H9 (cell line): ENCODE measurements around the gene GRHL3. TPM values are rescaled to one million over a fixed set of nuclear protein-coding genes. Genes with fewer than 3 reads are reported as not detected.

Source experiments
- DNase-seq: peaks from one replicate; pipeline ENCODE4 v3.0.0-alpha.2; 2017
- H2AFZ ChIP-seq: one replicate; pipeline ENCODE4 v1.6.1; 2013; ENCODE audit warnings: mild to moderate bottlenecking, low read length, control low read depth, moderate library complexity
- H2AK5ac ChIP-seq: 2 replicates; pipeline ENCODE4 v1.6.1; 2013; ENCODE audit warnings: low read length, control low read depth, mixed read lengths; ENCODE audit not compliant: insufficient read length
- H2BK120ac ChIP-seq: one replicate; pipeline ENCODE4 v1.6.1; 2013; ENCODE audit warnings: low read depth, mild to moderate bottlenecking, low read length, control low read depth, inconsistent platforms; ENCODE audit not compliant: poor library complexity, severe bottlenecking
- H2BK12ac ChIP-seq: 2 replicates; pipeline ENCODE4 v1.6.1; 2013; ENCODE audit warnings: low read length, control low read depth, mixed read lengths, low read depth; ENCODE audit not compliant: insufficient read length
- H2BK15ac ChIP-seq: 2 replicates; pipeline ENCODE4 v1.6.1; 2013; ENCODE audit warnings: low read depth, low read length, control low read depth
- H2BK20ac ChIP-seq: one replicate; pipeline ENCODE4 v1.6.1; 2013; ENCODE audit warnings: low read depth, mild to moderate bottlenecking, low read length, control low read depth, inconsistent platforms; ENCODE audit not compliant: poor library complexity, severe bottlenecking
- H2BK5ac ChIP-seq: 2 replicates; pipeline ENCODE4 v1.6.1; 2013; ENCODE audit warnings: low read length, control low read depth, mixed read lengths; ENCODE audit not compliant: insufficient read length
- H3K14ac ChIP-seq: 2 replicates; pipeline ENCODE4 v1.6.1; 2013; ENCODE audit warnings: low read length, control low read depth; ENCODE audit not compliant: insufficient read depth
- H3K18ac ChIP-seq: 2 replicates; pipeline ENCODE4 v1.6.1; 2013; ENCODE audit warnings: low read depth, mild to moderate bottlenecking, mixed read lengths, low read length, control low read depth; ENCODE audit not compliant: insufficient read length
- H3K23ac ChIP-seq: 2 replicates; pipeline ENCODE4 v1.6.1; 2013; ENCODE audit warnings: low read length, control low read depth, mixed read lengths, low read depth; ENCODE audit not compliant: insufficient read length
- H3K23me2 ChIP-seq: 2 replicates; pipeline ENCODE4 v1.6.1; 2013; ENCODE audit warnings: low read depth, mild to moderate bottlenecking, mixed read lengths, low read length, control low read depth; ENCODE audit not compliant: insufficient read length, poor library complexity, severe bottlenecking
- H3K27ac ChIP-seq: 2 replicates; pipeline ENCODE4 v1.5.1; 2013; ENCODE audit warnings: low read length, control low read depth, mixed read lengths, low read depth; ENCODE audit not compliant: insufficient read length
- H3K27me3 ChIP-seq: 2 replicates; pipeline ENCODE4 v1.6.1; 2013; ENCODE audit warnings: low read length, control low read depth, inconsistent platforms; ENCODE audit not compliant: insufficient read depth
- H3K4ac ChIP-seq: 2 replicates; pipeline ENCODE4 v1.6.1; 2013; ENCODE audit warnings: low read depth, mild to moderate bottlenecking, control low read depth, inconsistent platforms, low read length, moderate library complexity
- H3K4me1 ChIP-seq: 2 replicates; pipeline ENCODE4 v1.6.1; 2013; ENCODE audit warnings: low read length, control low read depth, inconsistent platforms; ENCODE audit not compliant: insufficient read depth
- H3K4me2 ChIP-seq: 2 replicates; pipeline ENCODE4 v1.6.1; 2013; ENCODE audit warnings: low read length, control low read depth, mixed read lengths; ENCODE audit not compliant: insufficient read length, insufficient read depth
- H3K56ac ChIP-seq: 2 replicates; pipeline ENCODE4 v1.6.1; 2013; ENCODE audit warnings: low read depth, mild to moderate bottlenecking, mixed read lengths, low read length, control low read depth; ENCODE audit not compliant: insufficient read length
- H3K79me1 ChIP-seq: 2 replicates; pipeline ENCODE4 v1.6.1; 2013; ENCODE audit warnings: low read depth, mild to moderate bottlenecking, moderate library complexity, low read length, control low read depth, inconsistent platforms; ENCODE audit not compliant: insufficient read depth, poor library complexity, severe bottlenecking
- H3K79me2 ChIP-seq: 2 replicates; pipeline ENCODE4 v1.6.1; 2013; ENCODE audit warnings: low read length, control low read depth, inconsistent platforms; ENCODE audit not compliant: insufficient read depth
- H3K9ac ChIP-seq: 2 replicates; pipeline ENCODE4 v1.6.1; 2013; ENCODE audit warnings: low read length, control low read depth, mixed read lengths; ENCODE audit not compliant: insufficient read length; ENCODE audit errors: extremely low read depth
- H3K9me3 ChIP-seq: one replicate; pipeline ENCODE4 v1.6.1; 2013; ENCODE audit warnings: low read depth, low read length, inconsistent platforms; ENCODE audit not compliant: control insufficient read depth
- H3T11ph ChIP-seq: one replicate; pipeline ENCODE4 v1.6.1; 2013; ENCODE audit warnings: mild to moderate bottlenecking, low read length, control low read depth, inconsistent platforms
- H4K20me1 ChIP-seq: one replicate; pipeline ENCODE4 v1.6.1; 2013; ENCODE audit not compliant: control insufficient read depth, insufficient read length, insufficient read depth
- H4K5ac ChIP-seq: 2 replicates; pipeline ENCODE4 v1.6.1; 2013; ENCODE audit warnings: low read depth, mild to moderate bottlenecking, mixed read lengths, low read length, control low read depth; ENCODE audit not compliant: insufficient read length
- H4K8ac ChIP-seq: replicated peaks from 2 replicates; pipeline ENCODE4 v1.6.1; 2013; ENCODE audit warnings: low read length, control low read depth, mixed read lengths, low read depth; ENCODE audit not compliant: insufficient read length
- H4K91ac ChIP-seq: 2 replicates; pipeline ENCODE4 v1.6.1; 2013; ENCODE audit warnings: low read depth, mild to moderate bottlenecking, moderate library complexity, mixed read lengths, low read length, control low read depth; ENCODE audit not compliant: insufficient read length
- H3K27ac Mint-ChIP-seq, 3 experiments: 2 replicates in 2 of 3; 3 replicates in 1 of 3; pipeline ENCODE4 v1.8.0; 2020 to 2021; ENCODE audit warnings: mixed read lengths in 3 of 3, mild to moderate bottlenecking in 1 of 3, moderate library complexity in 1 of 3
- H3K27me3 Mint-ChIP-seq: 2 replicates; pipeline ENCODE4 v1.8.0; 2021; ENCODE audit warnings: low read depth, mild to moderate bottlenecking, moderate library complexity, mixed read lengths
- H3K36me3 Mint-ChIP-seq, 3 experiments: 2 replicates in 2 of 3; 3 replicates in 1 of 3; pipeline ENCODE4 v1.8.0; 2020 to 2021; ENCODE audit warnings: low read depth in 3 of 3, mixed read lengths in 3 of 3; ENCODE audit not compliant: insufficient read depth in 1 of 3
- H3K4me1 Mint-ChIP-seq, 2 experiments: 2 replicates each; pipeline ENCODE4 v1.8.0; 2020; ENCODE audit warnings: mixed read lengths in 2 of 2
- H3K4me3 Mint-ChIP-seq, 2 experiments: 2 replicates in 1 of 2; 3 replicates in 1 of 2; pipeline ENCODE4 v1.8.0; 2020 to 2021; ENCODE audit warnings: mild to moderate bottlenecking in 2 of 2, mixed read lengths in 2 of 2, moderate library complexity in 1 of 2
- H3K9me3 Mint-ChIP-seq, 2 experiments: 2 replicates in 1 of 2; 3 replicates in 1 of 2; pipeline ENCODE4 v1.8.0; 2020; ENCODE audit warnings: mild to moderate bottlenecking in 2 of 2, mixed read lengths in 2 of 2, moderate library complexity in 1 of 2
- WGBS: extraction: QIAGEN DNeasy Blood & Tissue Kit; methylation state at CpG from one replicate; pipeline ENCODE4 v1.1.7; 2013; ENCODE audit warnings: missing lambda C conversion rate, low lambda C conversion rate, mixed read lengths; ENCODE audit not compliant: insufficient read length; ENCODE audit errors: extremely low coverage; 5-methylcytosine and 5-hydroxymethylcytosine counted together
- total RNA-seq: library from RNA; stranded (reverse); gene quantifications from 2 replicates; pipeline ENCODE4 v1.2.1, GENCODE V29; 2021
- TF ChIP-seq, protein P1 (sequence below): fragments of 200-600 bp; sonication (generic); conservative IDR thresholded peaks from 3 replicates; pipeline ENCODE4 v1.8.0; 2021; ENCODE audit warnings: antibody characterized with exemption, mild to moderate bottlenecking

Gene GRHL3
- total RNA-seq, 1 experiment from 2014 or later = 3.5 TPM

DNA sequence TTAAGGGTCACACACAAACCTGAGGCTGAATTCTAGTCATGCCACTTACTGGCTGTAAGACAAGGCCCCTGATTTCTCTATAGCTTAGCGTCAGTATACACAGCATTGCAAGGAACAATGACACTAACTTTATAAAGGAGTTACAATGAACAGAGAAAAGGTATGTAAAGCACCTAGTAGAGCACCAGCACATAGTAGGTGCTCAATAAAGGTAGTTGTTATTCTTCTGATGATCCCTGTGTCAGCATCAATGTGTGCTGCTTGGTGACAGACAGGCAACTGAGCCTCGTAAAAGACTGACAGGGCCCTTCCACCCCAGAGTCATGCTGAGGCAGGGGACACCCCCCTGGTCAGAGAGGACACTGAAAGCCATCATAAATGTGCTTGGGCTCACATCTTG lies 43.2 kb downstream of the GRHL3 start:
- H3K79me2 ChIP-seq = no peaks in the 10 kb centered on the region
- H3K27me3 Mint-ChIP-seq = no peaks in the 10 kb centered on the region
- no peak overlapping the region for H2BK120ac ChIP-seq
- no peak overlapping the region for H4K5ac ChIP-seq
- no peak overlapping the region for H4K8ac ChIP-seq
- no peak overlapping the region for H2BK20ac ChIP-seq
- H3K36me3 Mint-ChIP-seq = peaks cover 1 to 9% (median 8%) of the 10 kb centered on the region in 3 experiments; a peak in 5 of 7 replicates
- no peaks in the 10 kb centered on the region for H3K9me3 Mint-ChIP-seq
- no peak overlapping the region for H3K27ac ChIP-seq
- H3K14ac ChIP-seq = no peak overlapping the region
- no peak overlapping the region for H3K27ac Mint-ChIP-seq
- H3K4me3 Mint-ChIP-seq = no peak overlapping the region
- H2AK5ac ChIP-seq = no peak overlapping the region
- no peaks in the 10 kb centered on the region for H3K27me3 ChIP-seq
- no peak overlapping the region for H3K23ac ChIP-seq
- H3T11ph ChIP-seq = no peak overlapping the region
- H3K56ac ChIP-seq = no peak overlapping the region
- H3K9ac ChIP-seq = no peak overlapping the region
- no peak overlapping the region for H2AFZ ChIP-seq
- no peak overlapping the region for H3K4me2 ChIP-seq
- WGBS = no CpG with 5 or more reads among the region's 2 CpGs
- no peak overlapping the region for H4K91ac ChIP-seq
- no peak overlapping the region for H2BK12ac ChIP-seq
- peaks cover 12 to 20% of the 10 kb centered on the region in 2 experiments for H3K4me1 Mint-ChIP-seq
- no peak overlapping the region for H2BK5ac ChIP-seq
- H3K9me3 ChIP-seq = no peaks in the 10 kb centered on the region
- H3K4ac ChIP-seq = no peak overlapping the region
- TF ChIP-seq, protein P1, sequence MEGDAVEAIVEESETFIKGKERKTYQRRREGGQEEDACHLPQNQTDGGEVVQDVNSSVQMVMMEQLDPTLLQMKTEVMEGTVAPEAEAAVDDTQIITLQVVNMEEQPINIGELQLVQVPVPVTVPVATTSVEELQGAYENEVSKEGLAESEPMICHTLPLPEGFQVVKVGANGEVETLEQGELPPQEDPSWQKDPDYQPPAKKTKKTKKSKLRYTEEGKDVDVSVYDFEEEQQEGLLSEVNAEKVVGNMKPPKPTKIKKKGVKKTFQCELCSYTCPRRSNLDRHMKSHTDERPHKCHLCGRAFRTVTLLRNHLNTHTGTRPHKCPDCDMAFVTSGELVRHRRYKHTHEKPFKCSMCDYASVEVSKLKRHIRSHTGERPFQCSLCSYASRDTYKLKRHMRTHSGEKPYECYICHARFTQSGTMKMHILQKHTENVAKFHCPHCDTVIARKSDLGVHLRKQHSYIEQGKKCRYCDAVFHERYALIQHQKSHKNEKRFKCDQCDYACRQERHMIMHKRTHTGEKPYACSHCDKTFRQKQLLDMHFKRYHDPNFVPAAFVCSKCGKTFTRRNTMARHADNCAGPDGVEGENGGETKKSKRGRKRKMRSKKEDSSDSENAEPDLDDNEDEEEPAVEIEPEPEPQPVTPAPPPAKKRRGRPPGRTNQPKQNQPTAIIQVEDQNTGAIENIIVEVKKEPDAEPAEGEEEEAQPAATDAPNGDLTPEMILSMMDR = no peak
- no peaks in the 10 kb centered on the region for H3K4me1 ChIP-seq
- no peaks in the 10 kb centered on the region for H4K20me1 ChIP-seq
- DNase-seq = no peak
- no peak overlapping the region for H3K18ac ChIP-seq
- H3K23me2 ChIP-seq = no peaks in the 10 kb centered on the region
- H2BK15ac ChIP-seq = no peak overlapping the region
- H3K79me1 ChIP-seq = no peaks in the 10 kb centered on the region
